ENCODE data around the gene RAD51B. TPM values are rescaled to one million over a fixed set of nuclear protein-coding genes. Genes with fewer than 3 reads are reported as not detected.

RAD51B gene
- total RNA-seq, 1 experiment from 2014 or later = 16.7 TPM

DNA sequence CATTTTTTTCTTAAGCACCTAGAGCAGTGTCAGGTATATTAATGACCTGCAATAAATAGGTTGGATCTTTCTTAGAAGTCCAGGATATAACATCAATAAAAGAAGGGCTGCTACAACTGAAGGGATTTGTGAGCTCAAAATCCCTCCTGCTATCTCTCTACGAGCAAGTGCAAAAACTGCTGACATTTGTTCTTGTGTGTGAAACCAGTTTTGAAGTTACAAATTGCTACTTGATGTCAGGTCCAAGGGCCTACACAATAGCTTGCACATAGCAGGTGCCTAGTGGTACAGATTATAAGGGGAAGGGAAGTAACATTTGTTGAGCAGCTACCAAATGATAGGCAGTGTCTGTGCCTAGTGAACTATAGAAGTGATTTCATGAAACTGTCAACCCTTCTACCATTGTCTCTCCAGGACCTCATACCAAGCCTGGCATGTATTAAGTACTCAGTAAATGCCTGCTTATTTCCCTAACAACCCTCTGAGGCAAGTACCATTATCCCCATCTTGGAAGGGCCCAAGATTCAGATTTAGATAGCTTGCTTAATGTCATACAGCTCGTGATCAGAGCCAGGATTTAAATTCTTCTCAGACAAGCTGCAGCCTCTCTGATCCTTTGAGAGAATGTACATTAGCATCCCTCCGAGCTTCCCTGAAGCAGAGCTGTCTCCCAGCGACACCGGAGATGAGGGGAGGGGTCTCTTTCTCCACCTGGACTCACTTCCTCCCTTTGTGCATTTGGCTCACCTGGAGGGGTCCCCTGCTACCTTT is 673.0 kb downstream of the RAD51B start:
- Histone ChIP-seq H3K14ac (ENCODE audit: insufficient read depth, low read length) (no peak overlapping the region), H3K4ac (ENCODE audit: low read depth, low read length) (no peak overlapping the region), H3K9me3 (ENCODE audit: control insufficient read depth, low read depth, low read length) (no peaks in the 10 kb centered on the region), H3K9ac (ENCODE audit: extremely low read depth, insufficient read length, low read length) (no peak overlapping the region), H3K27me3 (ENCODE audit: insufficient read depth, low read length) (no peaks in the 10 kb centered on the region), H2AFZ (ENCODE audit: low read length) (no peak overlapping the region), H4K91ac (ENCODE audit: insufficient read length, low read depth, low read length) (no peak overlapping the region), H3K23me2 (ENCODE audit: insufficient read length, low read depth, low read length, poor library complexity, severe bottlenecking) (no peaks in the 10 kb centered on the region), H3K4me1 (ENCODE audit: insufficient read depth, low read length) (peaks cover 7% of the 10 kb centered on the region; the same call in 1 of the 2 replicates), H3K4me2 (ENCODE audit: insufficient read depth, insufficient read length, low read length) (peak overlapping the region; percentile 14), H3K79me2 (ENCODE audit: insufficient read depth, low read length) (no peaks in the 10 kb centered on the region), H3T11ph (ENCODE audit: low read length) (no peak overlapping the region), H3K79me1 (ENCODE audit: insufficient read depth, low read depth, low read length, poor library complexity, severe bottlenecking) (no peaks in the 10 kb centered on the region), H2AK5ac (ENCODE audit: insufficient read length, low read length) (no peak overlapping the region), H2BK5ac (ENCODE audit: insufficient read length, low read length) (no peak overlapping the region), H2BK12ac (ENCODE audit: insufficient read length, low read depth, low read length) (no peak overlapping the region), H4K5ac (ENCODE audit: insufficient read length, low read depth, low read length) (no peak overlapping the region), H4K20me1 (ENCODE audit: control insufficient read depth, insufficient read depth, insufficient read length) (no peaks in the 10 kb centered on the region), H3K23ac (ENCODE audit: insufficient read length, low read depth, low read length) (no peak overlapping the region), H3K56ac (ENCODE audit: insufficient read length, low read depth, low read length) (no peak overlapping the region), H2BK120ac (ENCODE audit: low read depth, low read length, poor library complexity, severe bottlenecking) (no peak overlapping the region), H3K27ac (ENCODE audit: insufficient read length, low read depth, low read length) (no peak overlapping the region), H3K18ac (ENCODE audit: insufficient read length, low read depth, low read length) (no peak overlapping the region), H4K8ac (replicated peaks; ENCODE audit: insufficient read length, low read depth, low read length) (no peak overlapping the region), H2BK15ac (ENCODE audit: low read depth, low read length) (no peak overlapping the region), H2BK20ac (ENCODE audit: low read depth, low read length, poor library complexity, severe bottlenecking) (no peak overlapping the region)
- Mint-ChIP-seq H3K27me3 (ENCODE audit: low read depth) (peaks cover 4% of the 10 kb centered on the region), H3K9me3 (no peaks in the 10 kb centered on the region), H3K4me3 (no peak overlapping the region), H3K36me3 (ENCODE audit: insufficient read depth in 1 of 3, low read depth in 3 of 3) (no peaks in the 10 kb centered on the region), H3K27ac (peak overlapping the region in 2 of 3 experiments; percentile 1 to 87; a peak in 3 of 7 replicates), H3K4me1 (peaks cover 34 to 37% of the 10 kb centered on the region in 2 experiments)
- DNase-seq = no peak
- no CpG with 5 or more reads among the region's 5 CpGs for WGBS (ENCODE audit: extremely low coverage, insufficient read length, low lambda C conversion rate)
- TF ChIP-seq, protein P1, sequence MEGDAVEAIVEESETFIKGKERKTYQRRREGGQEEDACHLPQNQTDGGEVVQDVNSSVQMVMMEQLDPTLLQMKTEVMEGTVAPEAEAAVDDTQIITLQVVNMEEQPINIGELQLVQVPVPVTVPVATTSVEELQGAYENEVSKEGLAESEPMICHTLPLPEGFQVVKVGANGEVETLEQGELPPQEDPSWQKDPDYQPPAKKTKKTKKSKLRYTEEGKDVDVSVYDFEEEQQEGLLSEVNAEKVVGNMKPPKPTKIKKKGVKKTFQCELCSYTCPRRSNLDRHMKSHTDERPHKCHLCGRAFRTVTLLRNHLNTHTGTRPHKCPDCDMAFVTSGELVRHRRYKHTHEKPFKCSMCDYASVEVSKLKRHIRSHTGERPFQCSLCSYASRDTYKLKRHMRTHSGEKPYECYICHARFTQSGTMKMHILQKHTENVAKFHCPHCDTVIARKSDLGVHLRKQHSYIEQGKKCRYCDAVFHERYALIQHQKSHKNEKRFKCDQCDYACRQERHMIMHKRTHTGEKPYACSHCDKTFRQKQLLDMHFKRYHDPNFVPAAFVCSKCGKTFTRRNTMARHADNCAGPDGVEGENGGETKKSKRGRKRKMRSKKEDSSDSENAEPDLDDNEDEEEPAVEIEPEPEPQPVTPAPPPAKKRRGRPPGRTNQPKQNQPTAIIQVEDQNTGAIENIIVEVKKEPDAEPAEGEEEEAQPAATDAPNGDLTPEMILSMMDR (conservative IDR thresholded peaks at IDR 0.05) = no peak
